Smooth muscle cell (in vitro differentiated cells): ENCODE results near the gene RNF13. TPM values are rescaled to one million over a fixed set of nuclear protein-coding genes. Genes with fewer than 3 reads are reported as not detected.
A peak's percentile ranks its signal among the peaks of the same experiment; 100 is the strongest.

Experiments
- DNase-seq: peaks from one replicate; lab custom pipeline; 2025; ENCODE audit not compliant: unreplicated experiment; lab: John Stamatoyannopoulos, UW
- H2AFZ ChIP-seq: fragments of 200-600 bp; sonication (generic); 2 replicates; pipeline ENCODE4 v1.6.0; 2016; ENCODE audit warnings: antibody characterized with exemption, low read depth, mild to moderate bottlenecking
- H3F3A ChIP-seq: fragments of 200-600 bp; sonication (generic); 2 replicates; pipeline ENCODE4 v1.6.0; 2017; ENCODE audit warnings: antibody characterized with exemption, low read depth
- H3K27ac ChIP-seq: fragments of 200-600 bp; sonication (generic); 2 replicates; pipeline ENCODE4 v1.5.1; 2016; ENCODE audit warnings: low read depth, mild to moderate bottlenecking
- H3K27me3 ChIP-seq: fragments of 200-600 bp; sonication (generic); 2 replicates; pipeline ENCODE4 v1.6.1; 2016; ENCODE audit warnings: low read depth, mild to moderate bottlenecking
- H3K36me3 ChIP-seq: fragments of 200-600 bp; sonication (generic); 2 replicates; pipeline ENCODE4 v1.5.1; 2016; ENCODE audit warnings: low read depth
- H3K4me1 ChIP-seq: fragments of 200-600 bp; sonication (generic); 2 replicates; pipeline ENCODE4 v1.5.1; 2016; ENCODE audit warnings: low read depth
- H3K4me2 ChIP-seq: fragments of 200-600 bp; sonication (generic); 2 replicates; pipeline ENCODE4 v1.6.0; 2016; ENCODE audit warnings: mild to moderate bottlenecking
- H3K4me3 ChIP-seq: fragments of 200-600 bp; sonication (generic); 2 replicates; pipeline ENCODE4 v1.5.1; 2016; ENCODE audit warnings: mild to moderate bottlenecking
- H3K79me2 ChIP-seq: fragments of 200-600 bp; sonication (generic); 2 replicates; pipeline ENCODE4 v1.6.0; 2016; ENCODE audit warnings: low read depth, mild to moderate bottlenecking
- H3K9ac ChIP-seq: fragments of 200-600 bp; sonication (generic); 2 replicates; pipeline ENCODE4 v1.6.0; 2016; ENCODE audit warnings: low read depth
- H3K9me3 ChIP-seq: fragments of 200-600 bp; sonication (generic); replicated peaks from 2 replicates; pipeline ENCODE4 v1.5.1; 2016; ENCODE audit warnings: low read depth
- H4K20me1 ChIP-seq: fragments of 200-600 bp; sonication (generic); 2 replicates; pipeline ENCODE4 v1.6.0; 2016; ENCODE audit warnings: low read depth
- whole genome bisulfite sequencing: methylation state at CpG from one replicate; pipeline ENCODE4 v1.1.7; 2016; ENCODE audit warnings: low lambda C conversion rate; 5-methylcytosine and 5-hydroxymethylcytosine counted together
- polyA plus RNA-seq: library from polyadenylated mRNA; unstranded; fragments of >200 nt; fragmentation: Nextera tagmentation; extraction: Ambion mirVana; gene quantifications from 2 replicates; pipeline ENCODE4 v1.2.1, GENCODE V29; 2016
- total RNA-seq: library from RNA; depleted of rRNA; stranded (reverse); fragments of >200 nt; gene quantifications from 2 replicates; pipeline ENCODE4 v1.2.3, GENCODE V29; 2014
- TF ChIP-seq, protein P1 (sequence below): fragments of 200-600 bp; sonication (generic); IDR thresholded peaks from 2 replicates; pipeline ENCODE4 v1.5.1; 2017; ENCODE audit warnings: borderline replicate concordance, mild to moderate bottlenecking, antibody characterized with exemption; ENCODE audit not compliant: insufficient read depth, poor library complexity, severe bottlenecking

The RNF13 gene
- total and polyA plus RNA-seq, 2 experiments from 2014 or later = 46.1 to 81.9 TPM

DNA sequence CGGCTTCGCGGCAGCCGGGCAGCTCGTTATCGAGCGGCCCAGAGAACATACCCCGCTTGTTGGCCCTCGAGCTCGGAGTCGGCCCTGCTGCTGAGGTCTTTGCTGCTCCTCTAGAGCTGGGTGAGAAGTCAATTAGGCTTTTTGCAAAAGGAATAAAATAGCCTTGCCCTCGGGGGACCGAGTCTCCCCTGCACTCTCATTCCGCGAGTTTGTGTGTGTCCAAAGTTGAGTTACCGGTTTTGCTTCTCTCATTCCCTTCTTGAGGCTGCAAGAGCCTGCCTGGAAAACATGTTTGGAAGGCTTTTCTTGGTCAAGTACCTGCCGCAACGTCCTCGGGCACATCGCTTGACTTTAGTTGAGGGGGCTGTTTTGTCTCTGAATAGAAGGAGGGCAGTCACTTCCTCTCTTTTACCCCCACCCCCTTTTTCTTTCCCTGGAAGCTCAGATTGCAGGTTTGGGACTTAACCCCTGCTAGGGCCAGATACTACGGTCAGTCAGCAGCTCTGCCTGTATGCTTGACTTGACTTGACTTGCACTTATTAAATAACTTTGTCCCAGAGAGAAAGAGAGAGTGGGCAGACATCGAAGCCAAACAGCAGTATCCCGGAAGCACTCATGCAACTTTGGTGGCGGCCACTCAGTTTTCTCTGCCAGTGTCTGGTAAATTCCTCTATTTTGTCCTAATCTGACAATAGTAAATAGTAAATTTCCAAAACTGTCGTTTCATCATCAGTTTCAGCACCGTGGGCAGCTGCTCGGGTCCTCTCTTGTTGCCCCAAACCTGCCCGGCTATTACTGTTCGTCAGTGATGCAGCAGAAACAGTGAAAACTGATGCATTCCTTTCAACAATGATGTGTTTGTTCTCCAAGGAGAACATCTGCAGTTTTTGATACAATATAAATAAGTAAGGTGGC, 609 bp downstream of the RNF13 start:
- H3K4me2 ChIP-seq = peak overlapping the region; percentile 91
- no peaks in the 10 kb centered on the region for H3K36me3 ChIP-seq
- no peaks in the 10 kb centered on the region for H3K27me3 ChIP-seq
- H2AFZ ChIP-seq = peak overlapping the region; percentile 81
- peak overlapping the region; percentile 66 for H3K4me3 ChIP-seq
- under 1% methylated on average over 29 of the region's 29 CpGs for WGBS
- peaks cover 46% of the 10 kb centered on the region for H3K79me2 ChIP-seq
- peaks cover 7% of the 10 kb centered on the region for H3F3A ChIP-seq
- TF ChIP-seq, protein P1, sequence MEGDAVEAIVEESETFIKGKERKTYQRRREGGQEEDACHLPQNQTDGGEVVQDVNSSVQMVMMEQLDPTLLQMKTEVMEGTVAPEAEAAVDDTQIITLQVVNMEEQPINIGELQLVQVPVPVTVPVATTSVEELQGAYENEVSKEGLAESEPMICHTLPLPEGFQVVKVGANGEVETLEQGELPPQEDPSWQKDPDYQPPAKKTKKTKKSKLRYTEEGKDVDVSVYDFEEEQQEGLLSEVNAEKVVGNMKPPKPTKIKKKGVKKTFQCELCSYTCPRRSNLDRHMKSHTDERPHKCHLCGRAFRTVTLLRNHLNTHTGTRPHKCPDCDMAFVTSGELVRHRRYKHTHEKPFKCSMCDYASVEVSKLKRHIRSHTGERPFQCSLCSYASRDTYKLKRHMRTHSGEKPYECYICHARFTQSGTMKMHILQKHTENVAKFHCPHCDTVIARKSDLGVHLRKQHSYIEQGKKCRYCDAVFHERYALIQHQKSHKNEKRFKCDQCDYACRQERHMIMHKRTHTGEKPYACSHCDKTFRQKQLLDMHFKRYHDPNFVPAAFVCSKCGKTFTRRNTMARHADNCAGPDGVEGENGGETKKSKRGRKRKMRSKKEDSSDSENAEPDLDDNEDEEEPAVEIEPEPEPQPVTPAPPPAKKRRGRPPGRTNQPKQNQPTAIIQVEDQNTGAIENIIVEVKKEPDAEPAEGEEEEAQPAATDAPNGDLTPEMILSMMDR = no peak
- H4K20me1 ChIP-seq = peaks cover 48% of the 10 kb centered on the region
- peaks cover 24% of the 10 kb centered on the region for H3K4me1 ChIP-seq
- DNase-seq = peak; percentile 24
- H3K9me3 ChIP-seq = no peaks in the 10 kb centered on the region
- peak overlapping the region; percentile 90 for H3K9ac ChIP-seq
- H3K27ac ChIP-seq = peak overlapping the region; percentile 94

DNA sequence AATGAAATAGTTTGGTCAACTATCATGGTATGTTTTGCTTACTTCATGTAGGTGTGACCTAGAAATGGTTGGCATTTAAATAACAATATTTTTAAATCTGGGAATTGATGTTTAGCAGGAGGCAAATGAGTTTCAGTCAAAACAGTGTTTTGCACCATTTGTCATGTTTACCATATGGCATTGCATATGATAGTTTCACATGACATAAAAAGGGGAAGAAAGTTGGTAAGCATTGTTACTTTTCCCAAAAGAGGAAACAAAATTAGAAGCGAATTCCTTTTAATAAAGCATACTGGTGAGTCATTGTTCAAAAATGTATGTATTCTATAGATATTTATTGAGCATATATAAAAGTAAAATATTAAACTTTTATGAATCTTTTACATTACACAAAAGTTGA, 2.3 kb downstream of the RNF13 start:
- Histone ChIP-seq H3K27me3 (no peaks in the 10 kb centered on the region), H3K36me3 (no peaks in the 10 kb centered on the region), H3K9me3 (no peaks in the 10 kb centered on the region), H4K20me1 (peaks cover 65% of the 10 kb centered on the region), H3K79me2 (peaks cover 62% of the 10 kb centered on the region), H3K9ac (no peak overlapping the region), H3K4me1 (peaks cover 24% of the 10 kb centered on the region), H3K4me2 (peak overlapping the region; percentile 91), H3K4me3 (peak overlapping the region; percentile 66), H3K27ac (no peak overlapping the region), H2AFZ (no peak overlapping the region), H3F3A (peaks cover 7% of the 10 kb centered on the region)
- TF ChIP-seq, protein P1 = no peak
- 100% methylated on average over 1 of the region's 1 CpG for WGBS
- DNase-seq = no peak

DNA sequence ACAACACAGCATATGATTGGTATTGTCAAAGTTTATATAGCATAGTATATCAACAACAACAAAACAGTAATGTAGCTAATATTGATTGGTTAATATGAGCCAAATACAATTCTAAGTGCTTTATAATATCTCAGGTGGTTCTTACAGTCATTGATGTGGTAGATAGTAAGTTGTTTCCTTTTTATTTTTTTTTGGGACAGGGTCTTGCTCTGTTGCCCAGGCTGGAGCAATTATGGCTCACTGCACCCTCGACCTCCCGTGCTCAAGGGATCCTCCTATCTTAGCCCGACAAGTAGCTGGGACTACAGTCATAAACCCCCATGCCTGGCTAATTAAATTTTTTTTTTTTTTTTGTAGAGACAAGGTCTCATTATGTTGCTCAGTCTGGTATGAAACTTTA, 2.7 kb downstream of the RNF13 start:
- Histone ChIP-seq H4K20me1 (peaks cover 69% of the 10 kb centered on the region), H2AFZ (no peak overlapping the region), H3K9ac (no peak overlapping the region), H3K36me3 (no peaks in the 10 kb centered on the region), H3F3A (peaks cover 7% of the 10 kb centered on the region), H3K4me1 (peaks cover 24% of the 10 kb centered on the region), H3K4me3 (no peak overlapping the region), H3K79me2 (peaks cover 65% of the 10 kb centered on the region), H3K4me2 (no peak overlapping the region), H3K9me3 (no peaks in the 10 kb centered on the region), H3K27ac (no peak overlapping the region), H3K27me3 (no peaks in the 10 kb centered on the region)
- DNase-seq = no peak
- TF ChIP-seq, protein P1 = no peak
- 98% methylated on average over 3 of the region's 3 CpGs for WGBS
